Adrenal gland (tissue), 12 donors: ENCODE data around the gene GALNT6. TPM values are rescaled to one million over a fixed set of nuclear protein-coding genes. Genes with fewer than 3 reads are reported as not detected.

ENCODE experiments used
- DNase-seq, 7 donors: peaks; one replicate each; pipeline ENCODE4 v3.0.0-alpha.2; 2019 to 2020
- H3K27ac ChIP-seq, 5 donors: fragments of 200-600 bp; sonication (generic) in 4 of 5; 1 replicate in 3 of 5; 2 replicates in 2 of 5; pipeline versions ENCODE4 v1.5.1 to v1.8.0; 2016 to 2020; ENCODE audit warnings: mild to moderate bottlenecking in 1 of 5
- H3K27me3 ChIP-seq: fragments of 200-600 bp; 2 replicates; pipeline ENCODE4 v1.8.0; 2021
- H3K36me3 ChIP-seq, 2 donors: fragments of 200-600 bp; replicated peaks in 1 of 2; 1 replicate in 1 of 2; 2 replicates in 1 of 2; pipeline versions ENCODE4 v1.5.1 to v1.8.0; 2018 to 2022
- H3K4me1 ChIP-seq, 2 donors: fragments of 200-600 bp; replicated peaks in 1 of 2; 1 replicate in 1 of 2; 2 replicates in 1 of 2; pipeline versions ENCODE4 v1.5.1 to v1.8.0; 2018 to 2021
- H3K4me3 ChIP-seq, 4 donors: fragments of 200-600 bp; sonication (generic) in 3 of 4; one replicate each; pipeline ENCODE4 v1.5.1; 2016 to 2018
- H3K9me3 ChIP-seq, 3 donors: fragments of 200-600 bp; sonication (generic) in 1 of 3; replicated peaks in 1 of 3; 1 replicate in 2 of 3; 2 replicates in 1 of 3; pipeline versions ENCODE4 v1.5.1 to v1.8.0; 2016 to 2021
- POLR2A ChIP-seq, 2 donors: fragments of 450-650 bp; IDR thresholded peaks; one replicate each; pipeline ENCODE4 v1.6.1; 2017; ENCODE audit warnings: antibody characterized with exemption in 2 of 2, mild to moderate bottlenecking in 2 of 2, moderate library complexity in 1 of 2
- WGBS, 4 donors: extraction: QIAGEN DNeasy Blood & Tissue Kit in 2 of 4; methylation state at CpG; one replicate each; pipeline versions ENCODE4 v1.1.5 to v1.1.7; 2013 to 2017; 5-methylcytosine and 5-hydroxymethylcytosine counted together
- intact Hi-C, 2 donors: fragments of 100-400 bp; cut with DNase I; formaldehyde crosslinking; loops; one replicate each; pipeline versions ENCODE4 v1.14.1 to v1.15.0; 2022 to 2023
- polyA plus RNA-seq, 3 donors: library from polyadenylated mRNA; stranded (reverse); fragments of 200-250 nt in 2 of 3; fragments of 350-450 nt in 1 of 3; fragmentation: Illumina TruSeq in 1 of 3; extraction: RNeasy Lipid Tissue Mini Kit (QIAGEN cat#74804) in 1 of 3; gene quantifications; one replicate each; pipeline ENCODE4 v1.2.3, GENCODE V29; 2013 to 2014
- total RNA-seq, 9 donors: library from RNA; depleted of rRNA in 4 of 9; stranded (reverse); fragments of >200 nt in 4 of 9; fragments of 120-200 nt in 1 of 9; fragmentation: NEBNext Ultra II Directional in 1 of 9; extraction: Animal tissue kit (Norgen Biotek cat#: 25700) in 1 of 9; gene quantifications; one replicate each; pipeline versions ENCODE4 v1.1.0 to v1.2.4, GENCODE V29; 2013 to 2023
- TF ChIP-seq, protein P1 (sequence below), 6 experiments: fragments of 450-650 bp in 4 of 6; fragments of 200-600 bp in 2 of 6; sonication (generic) in 1 of 6; IDR thresholded peaks; 1 replicate in 5 of 6; 2 replicates in 1 of 6; pipeline versions ENCODE4 v1.5.1 to v1.8.0; 2016 to 2021; ENCODE audit warnings: antibody characterized with exemption in 6 of 6, mild to moderate bottlenecking in 2 of 6, moderate library complexity in 1 of 6
- donor health status: healthy with polysubstance abuse.
- donor health status: Bipolar disorder and iron deficiency.
- donor health status: DM: yes; HTN: yes; CAD: no.
- donor health status: DM: no; HTN: no; CAD: no.
- donor health status: DM: no; HTN: no; CAD: no.
- donor health status: DM: yes; HTN: yes; CAD: no.

The GALNT6 gene
- total and polyA plus RNA-seq, 12 donors: 0.66 to 11.0 (median 5.1) TPM

DNA sequence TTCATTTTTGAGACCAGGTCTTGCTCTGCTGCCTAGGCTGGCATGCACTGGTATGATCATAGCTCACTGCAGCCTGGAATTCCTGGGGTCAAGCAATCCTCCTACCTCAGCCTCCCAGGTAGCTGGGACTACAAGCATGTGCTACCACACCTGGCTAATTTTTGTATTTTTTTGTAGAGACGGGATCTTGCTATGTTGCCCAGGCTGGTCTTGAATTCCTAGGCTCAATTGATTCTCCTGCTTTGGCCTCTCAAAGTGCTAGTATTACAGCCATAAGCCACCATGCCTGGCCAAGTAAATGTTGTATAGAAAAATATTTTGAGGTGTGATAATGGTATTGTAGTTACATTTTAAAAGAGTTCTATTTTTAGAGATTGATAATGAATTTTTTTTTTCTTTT is 79.8 kb downstream of the GALNT6 start:
- intact Hi-C loops: no loop called here
- H3K4me1 ChIP-seq: peaks cover 0 to 11% of the 10 kb centered on the region in 2 donors
- no peaks in the 10 kb centered on the region for H3K27me3 ChIP-seq
- 85 to 100% (median 93%) methylated on average over 1 of the region's 1 CpG for WGBS, 4 donors
- no peak overlapping the region for H3K27ac ChIP-seq
- no peak for DNase-seq
- H3K4me3 ChIP-seq: no peak overlapping the region
- no peaks in the 10 kb centered on the region for H3K36me3 ChIP-seq
- TF ChIP-seq POLR2A (IDR thresholded peaks at IDR 0.05): no peak
- TF ChIP-seq, protein P1, sequence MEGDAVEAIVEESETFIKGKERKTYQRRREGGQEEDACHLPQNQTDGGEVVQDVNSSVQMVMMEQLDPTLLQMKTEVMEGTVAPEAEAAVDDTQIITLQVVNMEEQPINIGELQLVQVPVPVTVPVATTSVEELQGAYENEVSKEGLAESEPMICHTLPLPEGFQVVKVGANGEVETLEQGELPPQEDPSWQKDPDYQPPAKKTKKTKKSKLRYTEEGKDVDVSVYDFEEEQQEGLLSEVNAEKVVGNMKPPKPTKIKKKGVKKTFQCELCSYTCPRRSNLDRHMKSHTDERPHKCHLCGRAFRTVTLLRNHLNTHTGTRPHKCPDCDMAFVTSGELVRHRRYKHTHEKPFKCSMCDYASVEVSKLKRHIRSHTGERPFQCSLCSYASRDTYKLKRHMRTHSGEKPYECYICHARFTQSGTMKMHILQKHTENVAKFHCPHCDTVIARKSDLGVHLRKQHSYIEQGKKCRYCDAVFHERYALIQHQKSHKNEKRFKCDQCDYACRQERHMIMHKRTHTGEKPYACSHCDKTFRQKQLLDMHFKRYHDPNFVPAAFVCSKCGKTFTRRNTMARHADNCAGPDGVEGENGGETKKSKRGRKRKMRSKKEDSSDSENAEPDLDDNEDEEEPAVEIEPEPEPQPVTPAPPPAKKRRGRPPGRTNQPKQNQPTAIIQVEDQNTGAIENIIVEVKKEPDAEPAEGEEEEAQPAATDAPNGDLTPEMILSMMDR (IDR thresholded peaks at IDR 0.05): no peak
- no peaks in the 10 kb centered on the region for H3K9me3 ChIP-seq

GRCh38 chr12:51307655-51308593 is 83.3 kb downstream of the GALNT6 start:
- H3K4me3 ChIP-seq: no peak overlapping the region
- no peaks in the 10 kb centered on the region for H3K36me3 ChIP-seq
- peaks cover 0 to 11% of the 10 kb centered on the region in 2 donors for H3K4me1 ChIP-seq
- H3K27me3 ChIP-seq: no peaks in the 10 kb centered on the region
- TF ChIP-seq POLR2A (IDR thresholded peaks at IDR 0.05): no peak
- TF ChIP-seq, protein P1 (IDR thresholded peaks at IDR 0.05): no peak
- peak in 2 of 7 donors; percentile 20 to 29 for DNase-seq
- no peaks in the 10 kb centered on the region for H3K9me3 ChIP-seq
- no peak overlapping the region for H3K27ac ChIP-seq
- intact Hi-C loops: no loop called here
- 70 to 81% (median 78%) methylated on average over 6 of the region's 6 CpGs for WGBS, 4 donors

GRCh38 chr12:51306507-51306906 is 84.7 kb downstream of the GALNT6 start:
- no peak for TF ChIP-seq POLR2A (IDR thresholded peaks at IDR 0.05)
- TF ChIP-seq, protein P1 (IDR thresholded peaks at IDR 0.05): no peak
- intact Hi-C loops: no loop called here
- Histone ChIP-seq H3K27me3 (no peaks in the 10 kb centered on the region), H3K9me3 (no peaks in the 10 kb centered on the region), H3K36me3 (no peaks in the 10 kb centered on the region), H3K27ac (no peak overlapping the region), H3K4me3 (no peak overlapping the region), H3K4me1 (peaks cover 0 to 4% of the 10 kb centered on the region in 2 donors)
- WGBS, 4 donors: 76 to 86% (median 82%) methylated on average over 5 of the region's 5 CpGs
- DNase-seq: no peak

Other genes starting within 250 kb of the GALNT6 start
- 10 to 100 TPM in 8 of 9 donors, 1 to 10 TPM in 1; 9.4 to 28.5 (median 18.5) TPM for gene TFCP2, start 218.3 kb downstream of the GALNT6 start, total RNA-seq
- gene TFCP2, start 218.3 kb downstream of the GALNT6 start, polyA plus RNA-seq: 10 to 100 TPM; 11.1 to 28.7 (median 11.5) TPM
- 10 to 100 TPM in 4 of 9 donors, 1 to 10 TPM in 5; 2.4 to 19.3 (median 9.5) TPM for gene POU6F1, start 173.3 kb downstream of the GALNT6 start, total RNA-seq
- gene POU6F1, start 173.3 kb downstream of the GALNT6 start, polyA plus RNA-seq: 10 to 100 TPM in 2 of 3 donors, 1 to 10 TPM in 1; 2.2 to 18.2 (median 16.9) TPM
- 100 to 1,000 TPM; 146 to 454 (median 227) TPM for gene DAZAP2, start 152.6 kb downstream of the GALNT6 start, total RNA-seq
- 100 to 1,000 TPM in 2 of 3 donors, 10 to 100 TPM in 1; 85.8 to 279 (median 116) TPM for gene DAZAP2, start 152.6 kb downstream of the GALNT6 start, polyA plus RNA-seq
- 10 to 100 TPM in 6 of 9 donors, 1 to 10 TPM in 3; 2.7 to 32.6 (median 14.1) TPM for gene SMAGP, start 121.0 kb downstream of the GALNT6 start, total RNA-seq
- 10 to 100 TPM in 1 of 3 donors, 1 to 10 TPM in 2; 6.0 to 10.9 (median 9.9) TPM for gene SMAGP, start 121.0 kb downstream of the GALNT6 start, polyA plus RNA-seq
- 10 to 100 TPM in 1 of 9 donors, 1 to 10 TPM in 8; 2.3 to 16.6 (median 6.7) TPM for gene BIN2, start 67.2 kb downstream of the GALNT6 start, total RNA-seq
- gene BIN2, start 67.2 kb downstream of the GALNT6 start, polyA plus RNA-seq: 1 to 10 TPM; 4.3 to 9.8 (median 4.6) TPM
- gene CELA1, start 44.7 kb downstream of the GALNT6 start, total RNA-seq: 1 to 10 TPM in 6 of 9 donors, under 1 TPM in 2, not detected in 1; 0.11 to 9.4 (median 2.6) TPM
- gene CELA1, start 44.7 kb downstream of the GALNT6 start, polyA plus RNA-seq: under 1 TPM; 0.60 to 0.80 (median 0.67) TPM
- gene SLC4A8, start 33.4 kb upstream of the GALNT6 start, total RNA-seq: 10 to 100 TPM in 6 of 9 donors, 1 to 10 TPM in 3; 3.0 to 27.0 (median 13.8) TPM
- gene SLC4A8, start 33.4 kb upstream of the GALNT6 start, polyA plus RNA-seq: 10 to 100 TPM in 1 of 3 donors, 1 to 10 TPM in 2; 3.1 to 10.6 (median 4.5) TPM
- 1 to 10 TPM in 8 of 9 donors, under 1 TPM in 1; 0.69 to 7.0 (median 2.3) TPM for gene SCN8A, start 199.8 kb upstream of the GALNT6 start, total RNA-seq
- gene SCN8A, start 199.8 kb upstream of the GALNT6 start, polyA plus RNA-seq: 1 to 10 TPM in 2 of 3 donors, under 1 TPM in 1; 0.74 to 2.5 (median 1.4) TPM